ENCODE results near the gene GNG11. TPM values are rescaled to one million over a fixed set of nuclear protein-coding genes. Genes with fewer than 3 reads are reported as not detected.
"Not testable (repeated sequence)": the region's sequence is repeated elsewhere in the genome, so short reads cannot be mapped to it uniquely, and the experiment has no call there.

Gene GNG11
- total and polyA plus RNA-seq, 4 donors = 13.4 to 39.1 (median 14.8) TPM

- Histone ChIP-seq H3K27me3 (ENCODE audit: control insufficient read depth, insufficient read depth, low read length) (no peaks in the 10 kb centered on the region), H3K4me1 (ENCODE audit: control insufficient read depth, insufficient read depth, low read length) (no peaks in the 10 kb centered on the region), H3K27ac (ENCODE audit: low read depth, low read length) (peak overlapping the region; percentile 47), H3K4me3 (ENCODE audit: low read depth, low read length) (no peak overlapping the region), H3K9me3 (ENCODE audit: control insufficient read depth, insufficient read depth, low read length) (no peaks in the 10 kb centered on the region), H3K36me3 (ENCODE audit: control insufficient read depth, insufficient read depth, low read length) (no peaks in the 10 kb centered on the region)
- DNase-seq (ENCODE audit: low read depth in 4 of 6, low spot score in 6 of 6) = no peak
- no CpG with 5 or more reads among the region's 3 CpGs for WGBS (ENCODE audit: insufficient coverage)
Measured at GRCh38 chr7:93910076-93910994, 11.2 kb upstream of the GNG11 start.

GRCh38 chr7:93911242-93911641 lies 10.3 kb upstream of the GNG11 start:
- WGBS (ENCODE audit: insufficient coverage) = no CpG with 5 or more reads among the region's 3 CpGs
- H3K4me1 ChIP-seq (ENCODE audit: control insufficient read depth, insufficient read depth, low read length); DNase-seq (ENCODE audit: low read depth in 4 of 6, low spot score in 6 of 6); H3K4me3 ChIP-seq (ENCODE audit: low read depth, low read length); H3K27ac ChIP-seq (ENCODE audit: low read depth, low read length); H3K9me3 ChIP-seq (ENCODE audit: control insufficient read depth, insufficient read depth, low read length); H3K27me3 ChIP-seq (ENCODE audit: control insufficient read depth, insufficient read depth, low read length); H3K36me3 ChIP-seq (ENCODE audit: control insufficient read depth, insufficient read depth, low read length): not testable (repeated sequence)

DNA sequence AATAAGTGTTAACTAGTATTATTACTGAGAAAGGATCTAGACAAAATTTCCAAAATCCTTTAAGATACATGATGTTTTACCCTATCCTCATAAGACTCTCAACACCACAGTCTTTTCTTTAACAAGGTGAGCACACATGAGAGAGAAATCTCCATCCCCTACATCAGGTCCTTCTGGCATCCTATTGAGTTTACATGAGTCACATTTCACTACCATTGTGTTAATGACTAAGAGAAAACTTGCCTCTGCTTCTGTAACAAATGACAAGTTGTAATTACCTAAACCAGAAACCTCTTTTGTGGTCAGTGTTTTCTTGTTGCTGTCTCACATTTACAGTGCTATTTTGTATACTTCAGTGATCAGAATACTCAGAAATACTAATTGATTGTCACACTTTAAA lies 9.9 kb upstream of the GNG11 start:
- not testable (repeated sequence) for DNase-seq (ENCODE audit: low read depth in 4 of 6, low spot score in 6 of 6); H3K9me3 ChIP-seq (ENCODE audit: control insufficient read depth, insufficient read depth, low read length); H3K36me3 ChIP-seq (ENCODE audit: control insufficient read depth, insufficient read depth, low read length); H3K4me1 ChIP-seq (ENCODE audit: control insufficient read depth, insufficient read depth, low read length); H3K4me3 ChIP-seq (ENCODE audit: low read depth, low read length); H3K27ac ChIP-seq (ENCODE audit: low read depth, low read length); H3K27me3 ChIP-seq (ENCODE audit: control insufficient read depth, insufficient read depth, low read length)

GRCh38 chr7:93913197-93913596 lies 8.3 kb upstream of the GNG11 start:
- H3K36me3 ChIP-seq (ENCODE audit: control insufficient read depth, insufficient read depth, low read length) = no peaks in the 10 kb centered on the region
- no peaks in the 10 kb centered on the region for H3K9me3 ChIP-seq (ENCODE audit: control insufficient read depth, insufficient read depth, low read length)
- H3K4me3 ChIP-seq (ENCODE audit: low read depth, low read length) = no peak overlapping the region
- no peak overlapping the region for H3K27ac ChIP-seq (ENCODE audit: low read depth, low read length)
- DNase-seq (ENCODE audit: low read depth in 4 of 6, low spot score in 6 of 6) = no peak
- no peaks in the 10 kb centered on the region for H3K27me3 ChIP-seq (ENCODE audit: control insufficient read depth, insufficient read depth, low read length)
- no peaks in the 10 kb centered on the region for H3K4me1 ChIP-seq (ENCODE audit: control insufficient read depth, insufficient read depth, low read length)

- Histone ChIP-seq H3K4me3 (ENCODE audit: low read depth, low read length) (no peak overlapping the region), H3K27me3 (ENCODE audit: control insufficient read depth, insufficient read depth, low read length) (no peaks in the 10 kb centered on the region), H3K27ac (ENCODE audit: low read depth, low read length) (no peak overlapping the region), H3K9me3 (ENCODE audit: control insufficient read depth, insufficient read depth, low read length) (no peaks in the 10 kb centered on the region), H3K4me1 (ENCODE audit: control insufficient read depth, insufficient read depth, low read length) (no peaks in the 10 kb centered on the region), H3K36me3 (ENCODE audit: control insufficient read depth, insufficient read depth, low read length) (no peaks in the 10 kb centered on the region)
- 86% methylated on average over 1 of the region's 7 CpGs for WGBS (ENCODE audit: insufficient coverage)
- no peak for DNase-seq (ENCODE audit: low read depth in 4 of 6, low spot score in 6 of 6)
Measured at GRCh38 chr7:93914581-93915066, 6.9 kb upstream of the GNG11 start.

GRCh38 chr7:93915206-93915842 lies 6.2 kb upstream of the GNG11 start:
- not testable (repeated sequence) for H3K27ac ChIP-seq (ENCODE audit: low read depth, low read length); H3K9me3 ChIP-seq (ENCODE audit: control insufficient read depth, insufficient read depth, low read length); H3K4me3 ChIP-seq (ENCODE audit: low read depth, low read length); DNase-seq (ENCODE audit: low read depth in 4 of 6, low spot score in 6 of 6); H3K4me1 ChIP-seq (ENCODE audit: control insufficient read depth, insufficient read depth, low read length); H3K36me3 ChIP-seq (ENCODE audit: control insufficient read depth, insufficient read depth, low read length); H3K27me3 ChIP-seq (ENCODE audit: control insufficient read depth, insufficient read depth, low read length)
- no CpG with 5 or more reads among the region's 3 CpGs for WGBS (ENCODE audit: insufficient coverage)

DNA sequence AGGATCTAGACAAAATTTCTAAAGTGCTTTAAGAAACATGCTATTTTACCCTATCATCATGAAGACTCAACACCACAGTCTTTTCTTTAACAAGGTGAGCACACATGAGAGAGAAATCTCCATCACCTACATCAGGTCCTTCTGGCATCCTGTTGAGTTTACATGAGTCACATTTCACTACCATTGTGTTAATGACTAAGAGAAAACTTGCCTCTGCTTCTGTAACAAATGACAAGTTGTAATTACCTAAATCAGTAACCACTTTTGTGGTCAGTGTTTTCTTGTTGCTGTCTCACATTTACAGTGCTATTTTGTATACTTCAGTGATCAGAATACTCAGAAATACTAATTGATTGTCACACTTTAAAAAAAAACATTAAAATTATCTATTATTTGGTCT lies 5.6 kb upstream of the GNG11 start:
- not testable (repeated sequence) for H3K36me3 ChIP-seq (ENCODE audit: control insufficient read depth, insufficient read depth, low read length); DNase-seq (ENCODE audit: low read depth in 4 of 6, low spot score in 6 of 6); H3K4me1 ChIP-seq (ENCODE audit: control insufficient read depth, insufficient read depth, low read length); H3K27ac ChIP-seq (ENCODE audit: low read depth, low read length); H3K4me3 ChIP-seq (ENCODE audit: low read depth, low read length); H3K27me3 ChIP-seq (ENCODE audit: control insufficient read depth, insufficient read depth, low read length); H3K9me3 ChIP-seq (ENCODE audit: control insufficient read depth, insufficient read depth, low read length)

DNA sequence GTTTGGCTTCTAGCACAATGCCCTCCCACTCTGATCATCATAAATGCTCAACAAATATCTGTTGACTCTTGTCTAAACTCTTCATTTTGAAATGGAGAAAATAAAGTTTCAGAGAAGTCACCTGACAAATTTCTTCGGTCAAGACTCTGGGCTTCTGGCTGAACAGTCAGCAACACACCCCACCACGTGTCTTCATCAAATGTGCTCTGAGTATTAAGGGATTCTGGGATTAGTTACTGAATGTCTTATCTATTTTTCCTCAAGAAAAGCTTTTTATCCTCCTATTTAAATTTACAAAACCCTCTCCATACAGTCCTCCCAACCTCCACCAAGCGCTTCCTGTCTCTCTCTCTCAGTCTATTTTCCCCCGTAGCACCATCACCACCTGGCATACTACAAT lies 5.2 kb upstream of the GNG11 start:
- not testable (repeated sequence) for H3K36me3 ChIP-seq (ENCODE audit: control insufficient read depth, insufficient read depth, low read length); H3K9me3 ChIP-seq (ENCODE audit: control insufficient read depth, insufficient read depth, low read length); H3K27ac ChIP-seq (ENCODE audit: low read depth, low read length); H3K4me3 ChIP-seq (ENCODE audit: low read depth, low read length); H3K27me3 ChIP-seq (ENCODE audit: control insufficient read depth, insufficient read depth, low read length); H3K4me1 ChIP-seq (ENCODE audit: control insufficient read depth, insufficient read depth, low read length); DNase-seq (ENCODE audit: low read depth in 4 of 6, low spot score in 6 of 6)
- WGBS (ENCODE audit: insufficient coverage) = no CpG with 5 or more reads among the region's 4 CpGs

DNA sequence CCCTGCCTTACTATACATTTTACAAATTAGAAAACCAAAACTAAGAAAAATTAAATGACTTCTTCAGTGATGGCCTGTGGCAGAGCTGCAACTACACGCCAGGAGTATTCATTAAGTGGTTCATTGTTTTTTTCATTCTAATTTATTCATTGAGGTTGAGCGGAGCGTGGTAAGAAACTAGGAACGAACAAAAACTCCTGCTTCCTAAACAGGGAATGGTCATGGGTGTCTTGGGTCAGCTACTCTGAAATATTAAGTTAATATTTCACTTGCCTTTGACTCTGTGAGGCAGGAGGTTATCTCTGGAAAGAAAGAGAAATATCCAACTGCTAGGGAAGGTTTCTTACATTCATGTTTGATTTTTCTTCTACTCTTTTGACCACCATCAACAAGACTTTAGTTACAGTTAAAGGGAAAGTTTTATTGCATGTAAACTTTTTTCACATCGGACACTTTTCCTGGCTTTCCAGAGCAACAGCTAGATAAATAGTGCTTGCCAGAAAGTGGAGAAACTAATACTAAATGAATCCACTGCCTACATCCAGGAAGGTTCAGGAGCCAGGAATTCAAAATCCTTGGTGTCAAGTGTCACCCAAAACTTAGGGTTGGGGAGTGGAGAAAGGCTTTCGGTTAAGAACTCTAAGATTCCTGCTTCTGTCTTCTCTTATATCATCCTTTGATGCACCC lies 896 bp upstream of the GNG11 start:
- DNase-seq (ENCODE audit: low read depth in 4 of 6, low spot score in 6 of 6) = peak in 2 of 6 donors; percentile 14 to 22
- Histone ChIP-seq H3K27ac (ENCODE audit: low read depth, low read length) (peak overlapping the region; percentile 88), H3K27me3 (ENCODE audit: control insufficient read depth, insufficient read depth, low read length) (no peaks in the 10 kb centered on the region), H3K4me1 (ENCODE audit: control insufficient read depth, insufficient read depth, low read length) (peaks cover 7% of the 10 kb centered on the region), H3K9me3 (ENCODE audit: control insufficient read depth, insufficient read depth, low read length) (no peaks in the 10 kb centered on the region), H3K36me3 (ENCODE audit: control insufficient read depth, insufficient read depth, low read length) (no peaks in the 10 kb centered on the region), H3K4me3 (ENCODE audit: low read depth, low read length) (no peak overlapping the region)
- no CpG with 5 or more reads among the region's 6 CpGs for WGBS (ENCODE audit: insufficient coverage)
